Vagina (tissue), 2 donors: ENCODE measurements around the gene RNPEPL1. TPM values are rescaled to one million over a fixed set of nuclear protein-coding genes. Genes with fewer than 3 reads are reported as not detected.

ENCODE experiments used
- DNase-seq, 2 donors: peaks; one replicate each; pipeline ENCODE4 v3.0.0-alpha.2; 2017; ENCODE audit errors: extremely low spot score in 2 of 2
- H3K27ac ChIP-seq: fragments of 200-600 bp; sonication (generic); one replicate; pipeline ENCODE4 v1.5.1; 2019
- H3K27me3 ChIP-seq: fragments of 200-600 bp; sonication (generic); one replicate; pipeline ENCODE4 v1.5.1; 2019
- H3K36me3 ChIP-seq, 2 donors: fragments of 200-600 bp; sonication (generic); one replicate each; pipeline ENCODE4 v1.5.1; 2017 to 2019
- H3K4me1 ChIP-seq: fragments of 200-600 bp; sonication (generic); one replicate; pipeline ENCODE4 v1.5.1; 2019
- H3K4me3 ChIP-seq, 2 donors: fragments of 200-600 bp; sonication (generic); 1 replicate in 1 of 2; 2 replicates in 1 of 2; pipeline ENCODE4 v1.5.1; 2016 to 2019
- H3K9me3 ChIP-seq: fragments of 200-600 bp; sonication (generic); one replicate; pipeline ENCODE4 v1.5.1; 2019
- POLR2A ChIP-seq, 2 donors: fragments of 450-650 bp; IDR thresholded peaks; one replicate each; pipeline ENCODE4 v1.6.1; 2017; ENCODE audit warnings: antibody characterized with exemption in 2 of 2, mild to moderate bottlenecking in 2 of 2, moderate library complexity in 2 of 2
- POLR2AphosphoS5 ChIP-seq, 2 donors: sonication (generic); formaldehyde crosslinking; IDR thresholded peaks; one replicate each; pipeline ENCODE4 v1.9.0; 2017; ENCODE audit warnings: antibody characterized with exemption in 2 of 2, mild to moderate bottlenecking in 2 of 2, low read depth in 1 of 2; ENCODE audit not compliant: insufficient read depth in 1 of 2
- intact Hi-C: fragments of 100-400 bp; cut with DNase I; formaldehyde crosslinking; loops from one replicate; pipeline ENCODE4 v1.15.1; 2023
- total RNA-seq: library from RNA; depleted of rRNA; stranded (reverse); fragments of >200 nt; gene quantifications from one replicate; pipeline ENCODE4 v1.2.3, GENCODE V29; 2016
- TF ChIP-seq, protein P1 (sequence below), 3 experiments: fragments of 450-650 bp in 2 of 3; fragments of 200-600 bp in 1 of 3; sonication (generic) in 1 of 3; IDR thresholded peaks; one replicate each; pipeline ENCODE4 v1.5.1; 2017 to 2019; ENCODE audit warnings: antibody characterized with exemption in 3 of 3, mild to moderate bottlenecking in 2 of 3, moderate library complexity in 2 of 3

Gene RNPEPL1
- total RNA-seq, 1 donor from 2014 or later: 65.1 TPM

DNA sequence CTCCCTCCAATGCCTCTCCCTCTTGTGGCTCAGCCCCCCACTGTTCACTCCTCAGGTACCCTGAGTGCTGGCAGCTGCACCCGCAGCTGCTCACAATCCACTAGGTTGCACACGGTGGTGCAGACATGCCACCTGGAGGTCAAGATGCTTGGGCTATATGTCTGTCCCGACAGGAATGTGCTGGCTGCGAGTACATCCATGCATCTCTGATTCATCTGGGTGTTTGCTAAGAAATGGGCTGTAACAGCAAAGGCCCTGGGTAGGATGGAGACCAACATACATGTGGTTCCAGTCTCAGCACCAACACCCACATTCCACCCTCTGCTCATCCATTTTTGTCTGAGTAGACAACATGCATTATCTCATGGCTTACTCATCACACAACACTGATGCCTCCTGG is 41.8 kb upstream of the RNPEPL1 start:
- no peak for TF ChIP-seq POLR2A (IDR thresholded peaks at IDR 0.05)
- TF ChIP-seq POLR2AphosphoS5 (IDR thresholded peaks at IDR 0.05; ENCODE audit: insufficient read depth in 1 of 2, low read depth in 1 of 2): no peak
- TF ChIP-seq, protein P1, sequence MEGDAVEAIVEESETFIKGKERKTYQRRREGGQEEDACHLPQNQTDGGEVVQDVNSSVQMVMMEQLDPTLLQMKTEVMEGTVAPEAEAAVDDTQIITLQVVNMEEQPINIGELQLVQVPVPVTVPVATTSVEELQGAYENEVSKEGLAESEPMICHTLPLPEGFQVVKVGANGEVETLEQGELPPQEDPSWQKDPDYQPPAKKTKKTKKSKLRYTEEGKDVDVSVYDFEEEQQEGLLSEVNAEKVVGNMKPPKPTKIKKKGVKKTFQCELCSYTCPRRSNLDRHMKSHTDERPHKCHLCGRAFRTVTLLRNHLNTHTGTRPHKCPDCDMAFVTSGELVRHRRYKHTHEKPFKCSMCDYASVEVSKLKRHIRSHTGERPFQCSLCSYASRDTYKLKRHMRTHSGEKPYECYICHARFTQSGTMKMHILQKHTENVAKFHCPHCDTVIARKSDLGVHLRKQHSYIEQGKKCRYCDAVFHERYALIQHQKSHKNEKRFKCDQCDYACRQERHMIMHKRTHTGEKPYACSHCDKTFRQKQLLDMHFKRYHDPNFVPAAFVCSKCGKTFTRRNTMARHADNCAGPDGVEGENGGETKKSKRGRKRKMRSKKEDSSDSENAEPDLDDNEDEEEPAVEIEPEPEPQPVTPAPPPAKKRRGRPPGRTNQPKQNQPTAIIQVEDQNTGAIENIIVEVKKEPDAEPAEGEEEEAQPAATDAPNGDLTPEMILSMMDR (IDR thresholded peaks at IDR 0.05): no peak
- no peaks in the 10 kb centered on the region for H3K27me3 ChIP-seq
- H3K4me3 ChIP-seq: no peak overlapping the region
- no peaks in the 10 kb centered on the region for H3K9me3 ChIP-seq
- H3K4me1 ChIP-seq: no peaks in the 10 kb centered on the region
- peaks cover 0 to 21% of the 10 kb centered on the region in 2 donors for H3K36me3 ChIP-seq
- H3K27ac ChIP-seq: no peak overlapping the region
- DNase-seq: peak in 1 of 2 donors; percentile 49
- intact Hi-C loops: no loop called here

DNA sequence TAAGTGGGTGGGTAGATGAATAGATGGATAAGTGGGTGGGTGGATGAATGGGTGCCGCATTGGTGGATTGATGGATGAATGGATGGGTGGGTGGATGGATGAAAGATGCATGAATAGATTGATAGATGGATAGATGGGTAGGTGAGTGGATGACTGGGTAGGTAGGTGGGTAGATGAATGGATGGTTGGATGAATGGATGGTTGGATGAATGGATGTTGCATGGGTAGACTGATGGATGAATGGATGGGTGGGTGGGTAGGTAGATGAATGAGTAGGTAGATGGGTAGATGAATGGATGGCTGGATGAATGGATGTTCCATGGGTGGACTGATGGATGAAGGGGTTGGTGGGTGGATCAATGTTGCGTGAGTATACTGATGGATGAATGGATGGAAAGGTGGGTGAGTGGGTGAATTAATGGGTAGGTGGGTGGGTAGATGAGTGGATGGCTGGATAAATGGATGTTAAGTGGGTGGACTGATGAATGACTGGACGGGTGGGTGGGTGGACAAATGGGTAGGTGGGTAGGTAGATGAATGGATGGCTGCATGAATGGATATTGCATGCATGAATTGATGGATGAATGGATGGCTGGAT is 41.0 kb upstream of the RNPEPL1 start:
- Histone ChIP-seq H3K27ac (no peak overlapping the region), H3K4me1 (no peaks in the 10 kb centered on the region), H3K9me3 (no peaks in the 10 kb centered on the region), H3K36me3 (peaks cover 0 to 27% of the 10 kb centered on the region in 2 donors), H3K4me3 (no peak overlapping the region), H3K27me3 (no peaks in the 10 kb centered on the region)
- TF ChIP-seq, protein P1 (IDR thresholded peaks at IDR 0.05): no peak
- intact Hi-C loops: no loop called here
- peak in 1 of 2 donors; percentile 37 for DNase-seq

DNA sequence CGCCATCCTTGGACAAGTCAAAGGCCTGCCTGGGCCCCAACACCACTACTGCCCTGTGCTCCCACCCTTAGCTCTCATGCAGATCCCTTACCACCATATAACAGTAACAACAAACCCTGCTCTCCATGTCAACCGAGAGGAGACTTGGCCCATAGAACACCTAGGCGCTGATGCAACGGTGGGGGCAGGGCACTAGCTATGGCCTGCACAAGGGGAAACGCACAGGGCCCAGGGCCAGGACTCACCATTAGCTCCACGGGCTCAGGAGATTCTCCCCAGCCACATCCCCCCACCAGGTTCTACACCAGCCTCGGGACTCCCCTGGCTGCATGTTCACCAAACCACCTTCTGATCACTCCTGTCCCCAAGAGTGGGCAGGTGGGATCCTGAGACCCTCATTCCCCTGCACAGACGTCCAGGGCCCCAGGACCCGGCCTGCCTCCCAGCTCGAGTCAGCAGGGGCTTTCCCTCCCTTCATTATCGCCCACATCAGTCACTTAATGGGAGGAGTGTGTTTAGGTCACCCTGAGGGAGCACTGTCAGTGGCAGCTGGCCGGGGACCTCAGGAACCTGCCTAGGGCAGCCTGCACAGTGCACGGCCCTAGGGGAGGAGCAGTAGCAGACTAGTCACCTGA is 39.8 kb upstream of the RNPEPL1 start:
- Histone ChIP-seq H3K9me3 (no peaks in the 10 kb centered on the region), H3K27me3 (no peaks in the 10 kb centered on the region), H3K4me3 (no peak overlapping the region), H3K4me1 (no peaks in the 10 kb centered on the region), H3K27ac (no peak overlapping the region), H3K36me3 (peaks cover 0 to 17% of the 10 kb centered on the region in 2 donors)
- intact Hi-C loops: no loop called here
- peak; percentile 75 to 91 for DNase-seq
- no peak for TF ChIP-seq POLR2A (IDR thresholded peaks at IDR 0.05)
- TF ChIP-seq, protein P1 (IDR thresholded peaks at IDR 0.05): no peak
- TF ChIP-seq POLR2AphosphoS5 (IDR thresholded peaks at IDR 0.05; ENCODE audit: insufficient read depth in 1 of 2, low read depth in 1 of 2): no peak

DNA sequence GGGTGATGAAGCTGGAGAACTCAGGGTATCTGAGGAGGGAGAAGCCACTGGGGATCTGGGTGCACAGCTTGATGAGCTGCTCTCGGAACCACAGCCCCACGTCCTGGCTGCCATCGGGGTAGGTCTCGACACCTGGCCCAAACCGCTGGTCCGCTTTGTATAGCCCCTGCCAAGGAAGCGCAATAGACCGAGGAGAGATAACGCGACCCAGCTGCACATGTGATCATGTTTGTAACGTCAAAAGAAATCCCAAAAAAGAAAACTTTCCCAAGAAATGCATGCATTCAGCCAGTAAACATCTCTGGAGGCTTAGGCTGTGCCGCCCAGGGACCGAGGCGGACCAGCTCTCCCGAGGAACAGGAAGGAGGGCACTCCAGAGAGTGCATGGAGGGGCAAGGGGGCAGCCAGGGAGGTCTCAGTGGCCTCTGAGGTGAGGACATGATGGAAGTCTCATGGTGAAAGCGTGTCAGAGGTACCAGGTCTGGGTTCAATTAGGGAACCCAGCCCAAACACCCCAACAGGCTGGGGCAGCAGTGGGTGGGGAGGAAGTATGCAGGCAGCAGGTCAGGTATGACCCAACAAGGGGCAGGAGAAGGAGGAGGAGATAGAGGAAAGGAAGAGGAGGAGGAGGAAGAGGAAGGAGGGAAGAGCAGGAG is 38.8 kb upstream of the RNPEPL1 start:
- peak; percentile 42 to 85 for DNase-seq
- Histone ChIP-seq H3K27ac (no peak overlapping the region), H3K36me3 (peaks cover 0 to 12% of the 10 kb centered on the region in 2 donors), H3K4me1 (no peaks in the 10 kb centered on the region), H3K9me3 (no peaks in the 10 kb centered on the region), H3K4me3 (no peak overlapping the region), H3K27me3 (no peaks in the 10 kb centered on the region)
- intact Hi-C loops: no loop called here
- TF ChIP-seq, protein P1 (IDR thresholded peaks at IDR 0.05): no peak
- TF ChIP-seq POLR2AphosphoS5 (IDR thresholded peaks at IDR 0.05; ENCODE audit: insufficient read depth in 1 of 2, low read depth in 1 of 2): no peak
- no peak for TF ChIP-seq POLR2A (IDR thresholded peaks at IDR 0.05)

DNA sequence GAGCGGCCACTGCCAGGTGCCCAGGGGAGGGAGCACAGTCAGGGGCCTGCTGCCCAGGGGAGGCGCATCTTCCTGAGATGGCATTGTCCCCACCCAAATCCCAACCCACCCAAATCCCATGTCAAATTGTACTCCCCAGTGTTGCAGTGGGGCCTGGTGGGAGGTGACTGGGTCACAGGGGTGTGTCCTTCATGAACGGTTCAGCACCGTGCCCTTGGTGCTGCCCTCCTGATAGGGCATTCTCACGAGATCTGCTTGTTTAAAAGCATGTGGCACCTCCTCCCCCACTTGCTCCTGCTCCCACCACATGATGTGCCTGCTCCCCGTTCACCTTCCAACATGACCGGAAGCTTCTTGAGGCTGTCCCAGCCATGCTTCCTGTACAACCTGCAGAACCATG is 38.1 kb upstream of the RNPEPL1 start:
- H3K36me3 ChIP-seq: peaks cover 0 to 11% of the 10 kb centered on the region in 2 donors
- no peak overlapping the region for H3K4me3 ChIP-seq
- no peak for TF ChIP-seq POLR2A (IDR thresholded peaks at IDR 0.05)
- no peak for TF ChIP-seq POLR2AphosphoS5 (IDR thresholded peaks at IDR 0.05; ENCODE audit: insufficient read depth in 1 of 2, low read depth in 1 of 2)
- TF ChIP-seq, protein P1 (IDR thresholded peaks at IDR 0.05): no peak
- no peak overlapping the region for H3K27ac ChIP-seq
- H3K9me3 ChIP-seq: no peaks in the 10 kb centered on the region
- no peaks in the 10 kb centered on the region for H3K27me3 ChIP-seq
- peak; percentile 56 to 79 for DNase-seq
- H3K4me1 ChIP-seq: no peaks in the 10 kb centered on the region
- intact Hi-C loops: no loop called here
